ENCODE results near the gene SCUBE1.

The SCUBE1 gene

DNA sequence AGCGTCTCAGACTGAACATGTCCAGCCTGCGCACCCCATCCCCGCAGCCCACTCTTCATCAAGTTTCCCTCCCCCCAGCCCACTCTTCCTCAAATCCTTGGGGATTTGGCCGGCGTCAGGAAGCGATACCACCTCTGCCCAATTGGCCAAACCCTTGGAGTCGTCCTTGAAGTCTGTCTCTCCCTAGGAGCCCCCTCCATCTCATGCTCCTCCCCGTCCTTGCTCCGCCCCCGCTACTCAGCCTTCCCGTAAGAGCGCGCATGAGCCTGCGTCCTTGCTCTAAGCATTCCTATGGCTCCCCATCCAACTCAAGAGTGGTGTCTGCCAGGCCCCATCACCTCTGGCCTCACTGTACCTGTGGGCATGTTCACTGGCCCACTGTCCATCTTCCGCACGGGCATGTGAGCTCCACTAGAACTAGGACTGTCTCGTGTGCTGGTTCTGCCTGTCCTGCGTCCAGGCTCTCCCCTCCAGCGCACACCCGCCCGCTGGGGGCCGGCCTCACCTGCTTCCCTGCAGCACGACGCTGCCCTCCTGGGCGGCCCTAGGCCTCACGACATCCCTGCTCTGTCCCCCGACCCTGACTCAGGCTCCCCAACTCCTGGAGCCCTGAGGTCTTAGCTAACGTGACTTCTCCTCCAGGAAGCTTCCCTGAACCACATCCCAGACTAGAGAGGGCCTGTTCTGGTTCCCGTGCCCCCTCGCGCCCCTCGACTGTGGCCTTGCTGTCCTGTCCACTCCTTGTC is 125.7 kb downstream of the SCUBE1 start:
- DNase-seq (ENCODE audit: low read depth in 3 of 3): no peak

DNA sequence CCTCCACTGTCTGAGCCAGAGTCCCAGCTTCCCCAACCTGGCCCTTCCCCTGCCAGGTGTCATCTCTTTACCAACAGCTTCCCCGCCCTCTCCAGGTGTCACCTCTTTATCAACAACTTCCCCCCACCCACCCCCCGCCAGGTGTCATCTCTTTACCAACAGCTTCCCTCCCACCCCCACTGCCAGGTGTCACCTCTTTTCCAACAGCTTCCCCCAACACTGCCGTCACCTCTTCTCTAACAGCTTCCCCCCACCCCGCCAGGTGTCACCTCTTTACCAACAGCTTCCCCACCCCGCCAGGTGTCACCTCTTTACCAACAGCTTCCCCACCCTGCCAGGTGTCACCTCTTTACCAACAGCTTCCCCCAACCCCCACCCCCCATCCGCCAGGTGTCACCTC is 126.4 kb downstream of the SCUBE1 start:
- no peak for DNase-seq (ENCODE audit: low read depth in 3 of 3)

DNA sequence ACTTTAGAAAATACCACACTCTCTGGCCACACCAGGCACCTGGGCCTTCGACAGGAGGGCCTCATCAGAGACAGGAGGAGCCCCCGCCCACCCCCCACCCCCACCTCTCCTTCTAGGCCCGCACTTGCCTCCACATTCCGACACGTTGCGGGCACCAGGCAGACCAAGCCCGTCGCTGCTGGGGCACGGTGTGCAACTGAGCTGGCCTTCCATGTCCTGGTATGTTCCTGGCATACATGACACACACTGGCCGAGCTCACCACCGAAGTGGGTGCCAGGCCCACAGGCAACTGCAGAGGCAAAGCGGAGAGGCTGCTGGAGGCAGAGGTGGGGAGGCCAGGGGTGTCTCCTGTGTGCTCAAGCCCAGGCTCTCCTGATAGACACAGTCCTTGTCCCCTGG is 129.2 kb downstream of the SCUBE1 start:
- DNase-seq (ENCODE audit: low read depth in 3 of 3): no peak

DNA sequence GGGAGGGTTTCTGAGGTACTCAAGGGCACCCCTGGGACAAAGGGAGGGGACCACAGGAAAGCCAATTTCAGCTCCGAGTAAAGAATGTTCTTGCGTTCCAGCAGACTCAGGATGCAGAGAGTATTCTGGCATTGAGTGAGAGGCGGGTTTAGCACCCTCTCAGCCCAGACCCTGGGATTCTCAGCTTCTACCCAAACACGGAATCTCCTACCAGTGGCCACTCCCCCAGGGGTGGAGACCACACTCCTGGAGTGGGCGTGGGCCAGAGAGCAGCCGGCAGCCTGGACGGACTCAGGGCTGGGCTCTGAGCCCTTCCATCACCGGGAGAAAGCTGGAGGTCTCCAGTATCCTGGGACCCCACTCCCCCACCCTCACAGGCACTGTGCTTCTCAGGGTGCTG is 130.1 kb downstream of the SCUBE1 start:
- no peak for DNase-seq (ENCODE audit: low read depth in 3 of 3)

DNA sequence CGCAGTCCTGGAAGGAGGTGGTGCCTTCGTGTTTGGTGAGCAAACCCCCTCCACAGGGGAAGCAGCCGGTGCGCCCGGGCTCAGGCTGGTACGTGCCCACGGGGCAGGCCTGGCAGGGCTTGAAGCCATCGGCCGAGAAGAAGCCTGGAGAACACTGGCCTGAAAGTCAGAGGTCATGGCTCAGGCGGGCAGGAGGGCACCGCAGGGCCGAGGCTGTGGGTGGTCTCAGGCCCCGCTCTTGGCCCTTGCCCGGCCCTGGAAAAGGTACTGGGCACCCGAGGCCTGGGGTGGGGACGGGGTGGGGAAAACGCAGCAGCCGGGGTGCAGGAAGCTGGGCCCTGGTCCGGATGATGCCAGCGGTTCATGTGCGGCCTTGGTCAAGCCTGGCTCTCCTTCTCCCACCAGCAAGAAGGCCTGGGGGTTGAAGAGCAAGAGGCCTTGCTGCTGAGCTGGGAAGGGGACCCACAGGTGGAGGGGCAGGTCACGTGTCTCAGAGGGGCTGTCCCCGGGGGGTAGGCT is 130.7 kb downstream of the SCUBE1 start:
- no peak for DNase-seq (ENCODE audit: low read depth in 3 of 3)

DNA sequence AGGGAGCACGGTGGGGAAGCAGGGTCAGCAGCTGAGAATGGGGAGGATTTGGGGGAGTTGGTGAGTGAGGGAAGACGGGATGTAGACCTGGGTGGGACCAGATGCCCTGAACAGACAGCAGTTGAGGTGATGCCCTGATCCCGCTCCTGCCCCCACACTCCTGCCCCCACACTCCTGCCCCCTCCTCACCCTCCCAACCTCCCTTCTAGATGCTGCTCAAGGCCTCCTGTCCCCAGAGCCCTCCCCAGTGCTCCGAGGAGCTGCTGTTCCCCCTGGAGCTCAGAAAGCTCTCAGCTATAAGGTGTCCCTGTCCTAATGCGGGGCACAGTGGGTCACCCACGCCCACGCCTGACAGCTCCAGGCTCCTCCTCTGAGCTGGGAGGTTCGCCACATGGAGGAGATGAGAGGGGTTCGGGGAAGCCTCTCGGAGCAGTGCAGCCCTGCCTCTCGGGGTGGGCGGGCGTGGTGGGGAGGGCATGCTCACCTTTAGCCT is 131.2 kb downstream of the SCUBE1 start:
- no peak for DNase-seq (ENCODE audit: low read depth in 3 of 3)

DNA sequence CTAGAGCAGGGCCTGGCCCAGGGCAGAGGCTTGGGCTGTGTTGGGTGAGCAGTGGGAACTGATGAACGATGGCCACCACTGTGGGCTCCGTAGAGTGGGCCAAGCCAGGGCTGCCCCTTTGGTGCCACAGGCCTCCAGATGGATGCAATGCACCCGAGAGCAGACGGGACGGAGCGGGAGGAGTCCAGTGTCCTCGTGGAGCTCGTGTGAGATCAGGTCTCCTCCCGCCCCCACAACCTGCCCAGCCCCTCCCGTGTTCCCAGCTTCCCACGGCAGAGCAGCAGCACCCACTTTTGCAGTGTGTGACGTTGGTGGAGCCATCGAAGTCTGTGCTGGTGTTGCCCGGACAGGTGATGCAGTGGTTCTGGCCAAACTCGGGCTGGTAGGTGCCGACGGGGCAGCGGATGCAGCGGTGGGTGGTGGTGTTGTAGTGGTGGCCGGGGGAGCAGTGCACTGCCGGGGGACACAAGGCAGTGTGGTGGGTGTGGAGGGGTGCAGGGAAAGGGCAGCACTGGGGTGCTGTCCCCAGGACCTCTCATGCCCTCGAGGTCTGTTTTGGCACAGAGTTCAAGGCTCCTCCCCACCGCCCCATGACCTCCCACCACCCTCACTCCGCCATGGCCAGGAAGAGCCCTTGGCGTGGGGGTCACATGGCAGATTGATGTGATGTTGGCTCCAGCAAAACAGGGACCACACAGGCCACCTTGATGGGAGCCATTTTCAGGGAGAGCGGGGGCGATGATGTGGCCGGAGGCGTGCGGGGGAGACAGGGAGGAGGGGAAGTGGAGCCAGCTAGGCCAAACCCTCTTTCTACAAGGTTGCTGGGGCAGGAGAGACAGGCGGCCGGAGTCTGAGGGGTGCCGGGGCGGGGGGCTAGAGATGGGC is 132.3 kb downstream of the SCUBE1 start:
- no peak for DNase-seq (ENCODE audit: low read depth in 3 of 3)

DNA sequence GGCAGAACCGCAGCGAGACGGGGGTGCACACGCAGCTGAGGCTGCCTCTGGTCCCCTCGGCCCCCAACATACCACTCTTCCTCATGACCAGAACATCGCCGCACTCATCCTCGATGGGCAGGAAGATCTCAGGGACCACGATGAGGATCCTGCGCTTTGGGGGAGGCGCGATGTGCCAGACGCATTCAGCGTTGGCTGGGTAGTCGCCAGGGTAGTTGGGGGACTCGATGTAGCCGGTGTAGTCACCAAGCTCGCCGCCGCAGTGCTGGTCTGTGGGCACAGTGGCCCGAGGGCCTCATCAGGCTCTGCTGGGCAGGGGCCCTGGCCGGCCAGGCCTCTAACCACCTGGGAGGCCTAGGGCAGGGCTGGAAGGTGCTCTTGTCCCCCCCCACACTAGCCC is 133.2 kb downstream of the SCUBE1 start:
- no peak for DNase-seq (ENCODE audit: low read depth in 3 of 3)

DNA sequence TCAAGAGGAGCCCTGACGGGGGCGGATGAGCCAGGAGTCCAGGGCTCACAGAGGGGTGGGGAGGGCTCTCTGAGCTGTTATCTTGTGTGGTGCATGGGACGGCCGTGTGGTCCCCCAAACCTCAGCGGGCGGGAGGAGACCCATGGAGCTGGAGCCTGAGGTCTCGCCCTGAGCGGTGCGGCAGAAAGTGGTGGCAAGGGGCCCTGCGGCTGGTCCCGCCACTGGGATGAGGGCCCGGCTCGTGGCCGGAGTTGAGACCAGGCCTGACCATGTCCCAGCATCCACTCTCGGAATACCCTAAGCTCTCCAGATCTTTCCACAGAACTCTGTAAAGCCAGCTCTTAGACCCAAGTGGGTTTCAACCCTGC is 133.7 kb downstream of the SCUBE1 start:
- DNase-seq (ENCODE audit: low read depth in 3 of 3): no peak

DNA sequence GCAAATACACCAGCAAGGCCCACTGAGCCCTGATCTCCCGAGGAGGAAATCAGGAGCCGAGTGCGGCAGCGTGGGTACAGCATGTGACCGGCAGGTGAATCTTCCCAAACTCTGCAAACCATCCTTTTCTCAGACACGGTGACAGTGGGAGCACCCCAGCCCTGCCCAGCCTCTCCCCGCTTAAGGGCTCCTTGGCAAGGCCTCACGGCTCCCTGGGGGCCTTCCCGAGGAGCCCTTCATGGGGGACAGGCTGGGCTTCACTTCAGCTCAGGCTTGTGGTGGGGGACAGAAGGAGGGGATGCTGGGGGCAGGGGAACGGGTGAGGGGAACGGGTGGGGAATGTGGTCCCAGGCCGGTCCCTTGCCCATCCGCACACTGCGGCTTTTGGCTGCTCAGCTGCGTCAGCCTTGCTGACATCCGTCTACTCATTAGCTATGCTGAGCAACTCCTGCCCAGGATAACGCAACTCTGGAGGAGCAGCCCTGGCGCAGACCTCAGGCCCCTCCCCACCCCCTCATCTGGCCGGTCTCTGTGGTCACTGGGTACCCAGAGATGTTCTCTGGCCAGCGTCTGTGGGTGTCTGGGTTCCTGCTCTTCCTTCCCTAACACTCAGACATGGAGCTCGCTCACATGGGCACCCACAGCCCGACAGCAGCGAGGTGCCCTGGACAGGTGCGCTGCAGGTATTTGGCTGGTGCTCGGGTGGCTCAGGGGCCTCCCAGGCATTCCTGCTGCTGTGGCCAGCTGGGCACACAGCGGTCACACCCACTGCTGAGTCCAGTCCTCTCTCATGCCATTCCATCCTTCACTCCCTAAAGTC is 134.3 kb downstream of the SCUBE1 start:
- DNase-seq (ENCODE audit: low read depth in 3 of 3): no peak

DNA sequence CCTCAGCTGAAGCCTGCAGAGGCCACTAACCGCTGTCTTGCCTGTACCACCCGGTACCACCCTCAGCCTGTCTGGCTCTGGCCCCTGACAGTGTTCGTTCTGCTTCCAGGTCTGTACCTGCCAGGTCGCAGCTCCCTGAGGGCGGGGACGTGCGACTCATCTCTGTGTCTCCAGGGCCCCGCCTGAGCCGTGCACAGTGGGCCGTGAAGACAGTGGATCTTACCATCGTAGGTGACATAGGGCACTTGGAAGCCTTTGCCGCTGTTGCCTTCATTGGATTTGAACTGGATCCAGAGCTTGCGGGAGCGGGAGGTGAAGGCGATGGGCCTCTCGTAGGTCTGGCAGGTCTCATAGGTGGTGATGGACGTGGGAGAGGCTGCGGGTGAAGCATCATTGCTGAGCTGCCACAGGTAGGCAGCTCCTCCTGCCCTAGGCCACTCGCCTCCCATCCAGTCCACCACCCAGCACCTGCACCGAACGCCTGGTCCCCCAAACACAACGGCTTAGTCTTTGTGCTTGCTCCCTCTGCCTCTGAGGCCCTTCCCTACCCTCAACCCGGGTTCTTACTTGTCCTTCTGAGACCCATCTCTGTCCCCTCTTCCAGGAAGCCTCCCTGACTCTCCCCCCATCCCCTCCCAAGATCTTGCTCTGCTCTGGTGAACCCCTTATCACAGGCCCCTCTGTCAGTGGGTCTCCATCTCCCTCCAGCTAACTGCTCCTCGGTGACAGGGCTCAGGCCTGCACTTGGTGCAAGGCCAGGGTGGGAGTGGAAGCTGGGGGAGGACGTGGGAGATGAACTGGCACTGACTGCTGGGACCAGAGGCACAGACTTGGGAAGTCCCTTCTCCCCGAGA is 135.1 kb downstream of the SCUBE1 start:
- no peak for DNase-seq (ENCODE audit: low read depth in 3 of 3)

DNA sequence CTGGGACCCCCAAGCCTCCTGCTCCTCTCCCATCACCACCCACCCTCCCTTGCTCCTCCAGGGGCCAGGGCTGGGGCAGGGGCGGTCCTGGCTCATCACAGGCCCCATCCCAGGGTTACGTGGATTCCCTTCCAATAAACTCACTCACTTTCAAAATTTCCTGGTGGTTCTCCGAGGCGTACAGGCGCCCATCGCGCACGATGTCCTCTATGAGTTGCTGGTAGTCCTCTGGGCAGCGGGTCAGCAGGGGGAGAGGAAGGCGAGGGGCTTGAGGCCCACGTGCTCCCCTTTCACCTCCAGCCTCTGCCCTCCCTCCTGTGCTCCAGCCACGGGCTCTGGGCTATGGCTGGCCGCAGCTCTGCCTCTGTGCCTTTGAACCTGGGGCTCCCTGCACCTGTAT is 135.8 kb downstream of the SCUBE1 start:
- DNase-seq (ENCODE audit: low read depth in 3 of 3): no peak

DNA sequence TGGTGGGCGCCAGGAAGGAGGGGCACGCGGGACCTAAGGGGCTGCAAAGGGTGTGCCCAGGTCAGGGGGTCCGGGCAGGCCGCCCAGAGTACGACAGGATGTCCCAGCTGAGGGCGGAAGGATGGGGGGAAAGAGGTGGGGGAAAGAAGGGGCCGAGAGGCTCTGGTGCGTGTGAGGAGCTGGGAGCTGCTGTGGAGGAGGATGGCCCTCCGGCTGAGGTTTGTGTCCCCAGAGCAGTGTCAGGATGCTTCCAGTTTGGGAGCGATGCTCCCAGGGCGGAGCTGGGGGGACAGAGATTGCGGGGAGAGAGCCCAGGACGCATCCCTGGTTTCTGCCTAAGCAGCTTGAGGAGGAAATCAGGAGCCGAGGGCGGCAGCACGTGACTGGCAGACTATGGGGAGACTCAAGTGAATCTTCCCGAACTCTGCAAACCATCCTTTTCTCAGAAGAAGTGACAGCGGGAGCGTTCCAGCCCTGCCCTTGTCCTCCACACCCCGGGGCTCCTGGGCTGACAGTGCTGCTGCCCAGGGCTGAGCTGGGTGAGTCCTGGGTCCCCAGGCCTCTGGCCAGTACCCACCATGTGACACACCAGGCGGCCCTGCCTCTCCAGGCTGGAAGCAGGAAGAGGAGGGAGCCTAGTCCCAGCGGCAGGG is 136.5 kb downstream of the SCUBE1 start:
- DNase-seq (ENCODE audit: low read depth in 3 of 3): no peak

DNA sequence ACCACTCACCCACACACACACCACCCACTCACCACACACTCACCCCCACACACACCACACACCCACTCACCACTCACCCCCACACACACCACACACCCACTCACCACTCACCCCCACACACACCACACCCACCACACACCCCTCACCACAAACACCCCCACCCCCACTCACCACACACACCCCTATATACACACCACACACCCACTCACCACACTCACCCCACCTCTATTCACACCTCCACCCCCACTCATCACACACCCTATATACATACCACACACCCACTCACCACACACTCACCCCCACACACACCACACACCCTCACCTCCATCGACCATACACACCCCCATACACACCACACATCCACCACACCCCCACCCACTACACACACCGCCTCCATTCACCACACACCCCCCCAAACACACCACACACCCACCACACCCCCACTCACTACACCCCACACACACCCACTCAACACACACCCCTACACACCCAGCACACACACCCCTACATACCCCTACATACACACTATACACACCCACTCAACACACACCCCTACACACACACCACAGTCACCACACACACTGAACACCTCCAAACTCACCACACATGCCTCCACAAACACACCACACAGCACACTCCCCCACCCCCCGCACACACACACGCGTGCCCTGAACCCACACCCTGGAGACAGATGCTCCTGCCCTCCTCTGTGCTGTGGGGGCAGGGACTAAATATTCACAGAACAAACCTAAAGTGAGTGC is 137.2 kb downstream of the SCUBE1 start:
- peak in 1 of 3 experiments; percentile 12 for DNase-seq (ENCODE audit: low read depth in 3 of 3)

DNA sequence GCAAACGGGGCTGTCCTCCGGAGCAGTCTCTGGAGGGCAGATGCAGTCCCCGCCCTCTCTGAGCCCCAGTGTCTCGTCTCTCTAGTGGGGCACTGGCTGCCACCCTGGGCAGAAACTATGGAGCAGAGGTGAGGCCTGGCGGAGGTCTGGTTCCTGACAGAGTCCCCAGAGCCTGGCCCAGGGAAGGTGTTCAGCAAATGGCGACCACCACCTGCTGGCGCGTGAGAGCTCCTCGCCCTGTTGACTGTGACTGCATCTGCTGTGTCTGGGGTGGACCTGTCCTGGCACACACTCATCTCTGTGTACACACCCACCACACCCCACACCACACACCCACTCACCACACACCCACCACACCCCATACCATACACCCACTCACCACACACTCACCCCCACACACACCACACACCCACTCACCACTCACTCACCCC is 137.9 kb downstream of the SCUBE1 start:
- DNase-seq (ENCODE audit: low read depth in 3 of 3): no peak

DNA sequence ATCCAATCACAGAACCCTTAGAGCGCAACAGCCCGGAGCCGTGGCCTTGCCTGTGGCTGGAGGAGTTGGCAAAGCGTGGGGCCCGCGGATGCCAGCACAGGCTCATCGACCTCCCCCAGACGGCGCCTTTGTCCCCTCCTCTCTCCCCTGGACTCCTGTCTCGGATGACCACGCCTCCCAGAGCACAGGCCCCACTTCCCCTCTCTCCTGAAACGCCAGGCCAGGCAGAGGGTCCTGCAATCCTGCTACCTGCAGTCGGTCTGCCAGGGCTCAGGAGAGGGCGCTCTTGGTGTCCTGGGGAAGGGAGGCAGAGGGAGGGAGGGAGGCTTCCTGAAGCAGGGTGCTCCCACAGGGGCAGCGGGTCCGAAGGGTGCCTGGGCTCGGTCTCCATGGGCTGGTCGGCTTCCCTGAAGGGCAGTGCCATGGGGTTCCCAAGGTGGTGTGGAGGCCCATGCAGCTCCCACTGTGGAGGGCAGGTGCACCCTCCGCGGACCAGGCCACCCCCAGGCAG is 139.6 kb downstream of the SCUBE1 start:
- DNase-seq (ENCODE audit: low read depth in 3 of 3): no peak

DNA sequence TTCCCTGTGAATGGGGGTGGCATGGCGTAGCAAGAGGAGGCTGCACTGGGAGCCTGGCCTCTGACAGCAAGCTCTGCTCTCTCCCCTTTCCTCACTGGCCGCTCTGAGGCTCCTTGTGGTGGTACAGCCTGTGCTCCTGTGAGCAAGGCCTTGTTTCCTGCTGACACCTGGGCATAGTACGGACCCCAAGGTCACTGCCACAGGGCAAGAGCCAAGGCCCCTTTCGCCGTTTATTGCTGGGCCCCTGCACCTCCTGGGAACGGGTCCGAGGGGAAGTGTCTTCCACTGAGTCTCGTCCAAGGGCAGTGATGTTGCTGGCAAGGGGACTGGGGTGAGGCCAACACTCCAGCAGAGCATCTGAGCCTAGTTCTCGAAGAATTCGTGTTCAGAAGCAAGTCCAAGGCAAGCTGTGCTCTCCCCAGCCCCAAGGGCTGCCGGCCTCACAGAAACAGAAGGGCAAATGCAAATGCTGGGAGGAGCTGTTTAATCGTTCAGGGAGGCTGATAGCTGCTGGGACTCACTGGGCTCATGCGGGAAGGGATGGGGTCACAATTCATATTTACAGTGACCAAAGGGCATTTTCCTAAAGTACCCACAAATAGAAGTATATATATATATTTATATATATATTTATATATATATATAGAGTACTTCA is 140.3 kb downstream of the SCUBE1 start:
- DNase-seq (ENCODE audit: low read depth in 3 of 3): no peak

DNA sequence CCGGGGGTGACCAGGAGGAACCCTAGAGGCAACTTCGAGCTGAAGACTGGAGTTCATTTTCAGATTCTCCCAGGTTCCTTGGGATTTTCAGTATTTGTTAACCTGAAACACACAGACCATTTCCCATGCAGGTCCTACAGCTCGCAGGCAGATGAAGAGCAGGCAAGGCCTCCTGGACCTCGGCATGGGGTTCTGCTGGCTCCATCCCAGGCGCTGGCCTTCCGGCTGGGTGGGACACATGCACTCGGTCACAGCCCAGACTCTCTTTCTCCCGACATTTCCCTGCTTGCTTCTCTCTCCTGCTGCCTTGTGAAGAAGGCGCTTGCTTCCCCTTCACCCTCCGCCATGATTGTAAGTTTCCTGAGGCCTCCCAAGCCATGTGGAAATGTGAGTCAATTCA is 140.8 kb downstream of the SCUBE1 start:
- DNase-seq (ENCODE audit: low read depth in 3 of 3): no peak

Measured in stimulated activated CD4-positive, alpha-beta T cell treated with anti-CD3 and anti-CD28 coated beads, TNF-alpha, amount 100 ng/mL, for 4 hours (primary cell).